Measurements from ENCODE around the gene PGLYRP4.

The PGLYRP4 gene

GRCh38 chr1:153293480-153293775, 55.2 kb downstream of the PGLYRP4 start:
- no peak overlapping the region for H3K4me2 ChIP-seq (ENCODE audit: low read length)
- no peak overlapping the region for H2AFZ ChIP-seq (ENCODE audit: low read length)
- no peaks in the 10 kb centered on the region for H3K79me2 ChIP-seq (ENCODE audit: insufficient read depth, low read length)
- H3K27me3 ChIP-seq (ENCODE audit: insufficient read depth, low read length), result peaks cover 6% of the 10 kb centered on the region
- no peak overlapping the region for H3K9ac ChIP-seq (ENCODE audit: low read length)
- no peaks in the 10 kb centered on the region for H3F3A ChIP-seq (ENCODE audit: insufficient read depth, low read length)
- no peaks in the 10 kb centered on the region for H3K9me3 ChIP-seq (ENCODE audit: low read length)
- H3K36me3 ChIP-seq (ENCODE audit: insufficient read depth, low read length), result no peaks in the 10 kb centered on the region
- no peaks in the 10 kb centered on the region for H4K20me1 ChIP-seq (ENCODE audit: insufficient read depth, low read length)
- H3K27ac ChIP-seq (ENCODE audit: low read depth, low read length, poor library complexity, severe bottlenecking), result no peak overlapping the region
- no peaks in the 10 kb centered on the region for H3K4me1 ChIP-seq (ENCODE audit: insufficient read depth, low read length, severe bottlenecking)
- no peak overlapping the region for H3K4me3 ChIP-seq (ENCODE audit: low read depth, low read length, poor library complexity, severe bottlenecking)
- no peaks in the 10 kb centered on the region for H3K9me2 ChIP-seq (ENCODE audit: low read depth, low read length)
- no peak for TF ChIP-seq EZH2 (IDR thresholded peaks at IDR 0.05; ENCODE audit: borderline replicate concordance, low read length)
- TF ChIP-seq CTCF (IDR thresholded peaks at IDR 0.05; ENCODE audit: low read length), result no peak

GRCh38 chr1:153292740-153293479, 55.7 kb downstream of the PGLYRP4 start:
- Histone ChIP-seq H3K9ac (ENCODE audit: low read length) (no peak overlapping the region), H3K36me3 (ENCODE audit: insufficient read depth, low read length) (no peaks in the 10 kb centered on the region), H3K79me2 (ENCODE audit: insufficient read depth, low read length) (no peaks in the 10 kb centered on the region), H3K27ac (ENCODE audit: low read depth, low read length, poor library complexity, severe bottlenecking) (no peak overlapping the region), H3K4me1 (ENCODE audit: insufficient read depth, low read length, severe bottlenecking) (no peaks in the 10 kb centered on the region), H3F3A (ENCODE audit: insufficient read depth, low read length) (no peaks in the 10 kb centered on the region), H3K9me3 (ENCODE audit: low read length) (no peaks in the 10 kb centered on the region), H4K20me1 (ENCODE audit: insufficient read depth, low read length) (no peaks in the 10 kb centered on the region), H2AFZ (ENCODE audit: low read length) (no peak overlapping the region), H3K4me2 (ENCODE audit: low read length) (no peak overlapping the region), H3K27me3 (ENCODE audit: insufficient read depth, low read length) (peaks cover 6% of the 10 kb centered on the region), H3K4me3 (ENCODE audit: low read depth, low read length, poor library complexity, severe bottlenecking) (no peak overlapping the region), H3K9me2 (ENCODE audit: low read depth, low read length) (no peaks in the 10 kb centered on the region)
- TF ChIP-seq EZH2 (IDR thresholded peaks at IDR 0.05; ENCODE audit: borderline replicate concordance, low read length) (no peak), CTCF (IDR thresholded peaks at IDR 0.05; ENCODE audit: low read length) (no peak)

GRCh38 chr1:153292185-153292584, 56.5 kb downstream of the PGLYRP4 start:
- H3K9me2 ChIP-seq (ENCODE audit: low read depth, low read length), result no peaks in the 10 kb centered on the region
- H2AFZ ChIP-seq (ENCODE audit: low read length), result no peak overlapping the region
- H3K36me3 ChIP-seq (ENCODE audit: insufficient read depth, low read length), result no peaks in the 10 kb centered on the region
- no peaks in the 10 kb centered on the region for H3K9me3 ChIP-seq (ENCODE audit: low read length)
- no peaks in the 10 kb centered on the region for H3F3A ChIP-seq (ENCODE audit: insufficient read depth, low read length)
- H3K79me2 ChIP-seq (ENCODE audit: insufficient read depth, low read length), result no peaks in the 10 kb centered on the region
- H4K20me1 ChIP-seq (ENCODE audit: insufficient read depth, low read length), result no peaks in the 10 kb centered on the region
- no peak overlapping the region for H3K9ac ChIP-seq (ENCODE audit: low read length)
- H3K4me1 ChIP-seq (ENCODE audit: insufficient read depth, low read length, severe bottlenecking), result no peaks in the 10 kb centered on the region
- H3K4me3 ChIP-seq (ENCODE audit: low read depth, low read length, poor library complexity, severe bottlenecking), result no peak overlapping the region
- no peak for TF ChIP-seq EZH2 (IDR thresholded peaks at IDR 0.05; ENCODE audit: borderline replicate concordance, low read length)
- no peak for TF ChIP-seq CTCF (IDR thresholded peaks at IDR 0.05; ENCODE audit: low read length)
- no peak overlapping the region for H3K27ac ChIP-seq (ENCODE audit: low read depth, low read length, poor library complexity, severe bottlenecking)
- peaks cover 6% of the 10 kb centered on the region for H3K27me3 ChIP-seq (ENCODE audit: insufficient read depth, low read length)
- no peak overlapping the region for H3K4me2 ChIP-seq (ENCODE audit: low read length)

Measured in OCI-LY1 (cell line).